ENCODE data around the gene SATB1.
"Not testable (repeated sequence)": the region's sequence is repeated elsewhere in the genome, so short reads cannot be mapped to it uniquely, and the experiment has no call there.

The SATB1 gene

GRCh38 chr3:18424729-18425640, at the start of gene SATB1:
TSS of gene SATB1 (minus strand) at chr3:18425339. CDS start at chr3:18420967, 4,372 bp downstream.
- DNase-seq = peak; percentile 55 to 64

- no peak for DNase-seq
Observed at GRCh38 chr3:18474202-18474601, 49.1 kb upstream of the SATB1 start.

- DNase-seq = no peak
Observed at GRCh38 chr3:18469775-18470174, 44.6 kb upstream of the SATB1 start.

GRCh38 chr3:18466136-18466535, 41.0 kb upstream of the SATB1 start:
- DNase-seq = no peak

- no peak for DNase-seq
Observed at GRCh38 chr3:18454766-18455165, 29.6 kb upstream of the SATB1 start.

GRCh38 chr3:18449618-18450017, 24.5 kb upstream of the SATB1 start:
- not testable (repeated sequence) for DNase-seq

GRCh38 chr3:18447720-18448119, 22.6 kb upstream of the SATB1 start:
- no peak for DNase-seq

GRCh38 chr3:18446149-18446825, 21.1 kb upstream of the SATB1 start:
- no peak for DNase-seq

GRCh38 chr3:18445401-18446148, 20.4 kb upstream of the SATB1 start:
- peak; percentile 64 to 68 for DNase-seq

- peak; percentile 68 to 75 for DNase-seq
Observed at GRCh38 chr3:18444595-18445400, 19.7 kb upstream of the SATB1 start.

GRCh38 chr3:18443665-18444594, 18.8 kb upstream of the SATB1 start:
- DNase-seq = peak in 1 of 2 experiments; percentile 12

GRCh38 chr3:18442756-18443664, 17.9 kb upstream of the SATB1 start:
- no peak for DNase-seq

GRCh38 chr3:18441551-18441950, 16.4 kb upstream of the SATB1 start:
- no peak for DNase-seq

- no peak for DNase-seq
Observed at GRCh38 chr3:18440066-18440722, 15.1 kb upstream of the SATB1 start.

- DNase-seq = no peak
Observed at GRCh38 chr3:18439281-18439680, 14.1 kb upstream of the SATB1 start.

GRCh38 chr3:18438586-18438985, 13.4 kb upstream of the SATB1 start:
- DNase-seq = peak; percentile 36 to 43

- DNase-seq = no peak
Observed at GRCh38 chr3:18436213-18436612, 11.1 kb upstream of the SATB1 start.

GRCh38 chr3:18434711-18435110, 9.6 kb upstream of the SATB1 start:
- DNase-seq = no peak

GRCh38 chr3:18432752-18433151, 7.6 kb upstream of the SATB1 start:
- DNase-seq = no peak

- DNase-seq = no peak
Observed at GRCh38 chr3:18431266-18431665, 6.1 kb upstream of the SATB1 start.
